Transverse colon (tissue), 3 donors: ENCODE results near the gene MACROH2A1.

ENCODE experiments used
- POLR2A ChIP-seq: fragments of 450-650 bp; IDR thresholded peaks from one replicate; pipeline ENCODE4 v1.6.1; 2016; ENCODE audit warnings: antibody characterized with exemption, mild to moderate bottlenecking, moderate library complexity
- TF ChIP-seq, protein P1 (sequence below), 5 experiments: fragments of 200-600 bp in 3 of 5; fragments of 450-650 bp in 2 of 5; sonication (generic) in 3 of 5; IDR thresholded peaks; 1 replicate in 2 of 5; 2 replicates in 3 of 5; pipeline ENCODE4 v1.5.1; 2016 to 2017; ENCODE audit warnings: antibody characterized with exemption in 5 of 5, inconsistent platforms in 3 of 5, mild to moderate bottlenecking in 2 of 5, moderate library complexity in 1 of 5

DNA sequence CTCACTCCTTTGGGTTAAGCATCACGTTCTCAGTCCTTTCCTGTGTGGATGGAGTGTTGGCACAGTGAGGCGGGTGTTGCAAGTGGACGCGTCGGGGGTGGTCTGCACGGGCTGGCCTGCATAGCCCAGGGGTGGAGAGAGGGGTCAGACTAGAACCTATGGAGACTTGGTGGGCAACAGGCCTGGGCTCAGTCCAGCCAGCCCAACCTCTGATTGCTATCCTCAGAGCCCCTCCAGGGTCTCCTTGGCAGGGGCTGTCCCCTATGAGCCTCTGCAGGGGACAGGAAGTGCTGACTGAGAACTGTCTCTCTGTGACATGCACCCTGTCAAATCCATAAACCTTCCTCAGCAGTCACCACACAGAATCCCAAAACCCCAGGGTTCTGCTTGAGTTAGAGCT lies 45.9 kb upstream of the MACROH2A1 start:
- TF ChIP-seq, protein P1, sequence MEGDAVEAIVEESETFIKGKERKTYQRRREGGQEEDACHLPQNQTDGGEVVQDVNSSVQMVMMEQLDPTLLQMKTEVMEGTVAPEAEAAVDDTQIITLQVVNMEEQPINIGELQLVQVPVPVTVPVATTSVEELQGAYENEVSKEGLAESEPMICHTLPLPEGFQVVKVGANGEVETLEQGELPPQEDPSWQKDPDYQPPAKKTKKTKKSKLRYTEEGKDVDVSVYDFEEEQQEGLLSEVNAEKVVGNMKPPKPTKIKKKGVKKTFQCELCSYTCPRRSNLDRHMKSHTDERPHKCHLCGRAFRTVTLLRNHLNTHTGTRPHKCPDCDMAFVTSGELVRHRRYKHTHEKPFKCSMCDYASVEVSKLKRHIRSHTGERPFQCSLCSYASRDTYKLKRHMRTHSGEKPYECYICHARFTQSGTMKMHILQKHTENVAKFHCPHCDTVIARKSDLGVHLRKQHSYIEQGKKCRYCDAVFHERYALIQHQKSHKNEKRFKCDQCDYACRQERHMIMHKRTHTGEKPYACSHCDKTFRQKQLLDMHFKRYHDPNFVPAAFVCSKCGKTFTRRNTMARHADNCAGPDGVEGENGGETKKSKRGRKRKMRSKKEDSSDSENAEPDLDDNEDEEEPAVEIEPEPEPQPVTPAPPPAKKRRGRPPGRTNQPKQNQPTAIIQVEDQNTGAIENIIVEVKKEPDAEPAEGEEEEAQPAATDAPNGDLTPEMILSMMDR (IDR thresholded peaks at IDR 0.05) = no peak
- TF ChIP-seq POLR2A = no peak
